SK-N-MC (cell line): Measurements from ENCODE around the gene LPIN1.

Source experiments
- EZH2 ChIP-seq: fragments of 200-600 bp; sonication (generic); IDR thresholded peaks from one replicate; pipeline ENCODE4 v1.6.1; 2017; ENCODE audit warnings: antibody characterized with exemption
- POLR2AphosphoS5 ChIP-seq: IDR thresholded peaks from 2 replicates; pipeline ENCODE4 v1.6.1; 2012; ENCODE audit warnings: mild to moderate bottlenecking, low read depth, low read length, borderline replicate concordance

- TF ChIP-seq EZH2 (no peak), POLR2AphosphoS5 (no peak)
Measured at GRCh38 chr2:11713815-11714214, 32.6 kb upstream of the LPIN1 start.
